Calu3 (cell line): ENCODE data around the gene SKIL. TPM values are rescaled to one million over a fixed set of nuclear protein-coding genes. Genes with fewer than 3 reads are reported as not detected.

Source experiments
- BruUV-seq: library from RNA; stranded (reverse); fragments of 400-500 nt; replicated peaks from 2 replicates; lab custom pipeline; 2021; lab: Mats Ljungman, UMichigan
- CTCF ChIA-PET: fragments of 300-600 bp; sonication (Branson Sonifier 250); formaldehyde crosslinking; loops from one replicate; lab custom pipeline; 2022; ENCODE audit warnings: antibody characterized with exemption; lab: Charles Lee
- DNase-seq: peaks from one replicate; pipeline ENCODE4 v3.0.0; 2022
- H3K27ac Mint-ChIP-seq: one replicate; pipeline ENCODE4 v1.8.0; 2022; ENCODE audit warnings: mixed read lengths; ENCODE audit not compliant: unreplicated experiment
- H3K27me3 Mint-ChIP-seq: one replicate; pipeline ENCODE4 v1.8.0; 2022; ENCODE audit warnings: mixed read lengths; ENCODE audit not compliant: unreplicated experiment
- H3K36me3 Mint-ChIP-seq: one replicate; pipeline ENCODE4 v1.8.0; 2022; ENCODE audit warnings: mild to moderate bottlenecking, moderate library complexity, mixed read lengths; ENCODE audit not compliant: insufficient read depth, unreplicated experiment
- H3K4me1 Mint-ChIP-seq: one replicate; pipeline ENCODE4 v1.8.0; 2022; ENCODE audit warnings: mild to moderate bottlenecking, low read depth, mixed read lengths; ENCODE audit not compliant: unreplicated experiment
- H3K4me3 Mint-ChIP-seq: one replicate; pipeline ENCODE4 v1.8.0; 2022; ENCODE audit warnings: mild to moderate bottlenecking, low read depth, moderate library complexity, mixed read lengths; ENCODE audit not compliant: unreplicated experiment
- H3K9me3 Mint-ChIP-seq: one replicate; pipeline ENCODE4 v1.8.0; 2022; ENCODE audit warnings: low read depth, mixed read lengths; ENCODE audit not compliant: unreplicated experiment
- intact Hi-C: fragments of 100-400 bp; cut with micrococcal nuclease; formaldehyde crosslinking; loops from one replicate; pipeline ENCODE4 v1.10.0; 2022; ENCODE audit not compliant: unreplicated experiment
- total RNA-seq: library from RNA; stranded (reverse); gene quantifications from 2 replicates; pipeline ENCODE4 v1.2.3, GENCODE V29; 2022
- TF ChIP-seq, protein P1 (sequence below): fragments of 200-600 bp; IDR thresholded peaks from one replicate; pipeline ENCODE4 v1.8.0; 2022; ENCODE audit warnings: antibody characterized with exemption; ENCODE audit not compliant: unreplicated experiment

SKIL gene
- total RNA-seq, 1 experiment from 2014 or later: 265 TPM

DNA sequence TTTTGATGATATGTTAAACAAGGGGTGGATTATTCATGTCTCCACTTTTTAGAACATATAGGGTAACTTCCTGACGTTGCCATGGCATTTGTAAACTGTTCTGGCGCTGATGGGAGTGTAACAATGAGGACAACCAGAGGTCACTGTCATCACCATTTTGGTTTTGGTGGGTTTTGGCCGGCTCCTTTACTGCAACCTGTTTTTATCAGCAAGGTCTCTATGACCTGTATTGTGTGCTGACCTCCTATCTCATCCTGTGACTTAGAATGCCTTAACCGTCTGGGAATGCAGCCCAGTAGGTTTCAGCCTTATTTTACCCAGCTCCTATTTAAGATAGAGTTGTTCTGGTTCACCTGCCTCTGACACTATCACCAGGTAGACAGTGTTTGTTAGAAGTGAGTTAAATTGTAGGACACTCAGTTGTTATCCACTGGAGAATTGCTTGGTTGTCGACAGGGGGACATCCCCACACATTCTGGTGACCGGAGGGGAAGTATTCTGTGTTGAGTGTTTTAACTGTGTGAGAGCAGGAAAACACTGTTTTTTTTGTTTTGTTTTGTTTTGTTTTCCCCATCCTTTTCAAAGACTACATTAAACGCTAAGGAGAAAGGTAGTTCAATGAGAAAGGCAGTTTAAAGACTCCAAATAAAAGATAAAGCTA is 36.9 kb upstream of the SKIL start:
- H3K27ac Mint-ChIP-seq: peak overlapping the region; percentile 89
- intact Hi-C loops: loop anchor here (2.0 kb wide), 1 partner anchor 38 kb away; no protein-coding TSS in a partner anchor
- no peaks in the 10 kb centered on the region for H3K9me3 Mint-ChIP-seq
- CTCF ChIA-PET: interaction anchor here (0.7 to 3.3 kb wide), 5 partner anchors 10 to 45 kb away, joined by 3 to 24 read pairs (median 3); partner anchors contain the start of gene SKIL
- H3K4me1 Mint-ChIP-seq: peaks cover 48% of the 10 kb centered on the region
- DNase-seq: peak; percentile 55
- BruUV-seq: TSS peak; percentile 98
- H3K4me3 Mint-ChIP-seq: peak overlapping the region; percentile 41
- H3K27me3 Mint-ChIP-seq: no peaks in the 10 kb centered on the region
- H3K36me3 Mint-ChIP-seq: peaks cover 13% of the 10 kb centered on the region
- TF ChIP-seq, protein P1, sequence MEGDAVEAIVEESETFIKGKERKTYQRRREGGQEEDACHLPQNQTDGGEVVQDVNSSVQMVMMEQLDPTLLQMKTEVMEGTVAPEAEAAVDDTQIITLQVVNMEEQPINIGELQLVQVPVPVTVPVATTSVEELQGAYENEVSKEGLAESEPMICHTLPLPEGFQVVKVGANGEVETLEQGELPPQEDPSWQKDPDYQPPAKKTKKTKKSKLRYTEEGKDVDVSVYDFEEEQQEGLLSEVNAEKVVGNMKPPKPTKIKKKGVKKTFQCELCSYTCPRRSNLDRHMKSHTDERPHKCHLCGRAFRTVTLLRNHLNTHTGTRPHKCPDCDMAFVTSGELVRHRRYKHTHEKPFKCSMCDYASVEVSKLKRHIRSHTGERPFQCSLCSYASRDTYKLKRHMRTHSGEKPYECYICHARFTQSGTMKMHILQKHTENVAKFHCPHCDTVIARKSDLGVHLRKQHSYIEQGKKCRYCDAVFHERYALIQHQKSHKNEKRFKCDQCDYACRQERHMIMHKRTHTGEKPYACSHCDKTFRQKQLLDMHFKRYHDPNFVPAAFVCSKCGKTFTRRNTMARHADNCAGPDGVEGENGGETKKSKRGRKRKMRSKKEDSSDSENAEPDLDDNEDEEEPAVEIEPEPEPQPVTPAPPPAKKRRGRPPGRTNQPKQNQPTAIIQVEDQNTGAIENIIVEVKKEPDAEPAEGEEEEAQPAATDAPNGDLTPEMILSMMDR: no peak

- CTCF ChIA-PET: interaction anchor here (0.8 to 3.3 kb wide), 3 partner anchors 12 to 37 kb away, joined by 3 to 24 read pairs (median 3); partner anchors contain the start of gene SKIL
- Mint-ChIP-seq H3K27ac (peak overlapping the region; percentile 89), H3K4me1 (peaks cover 48% of the 10 kb centered on the region), H3K27me3 (no peaks in the 10 kb centered on the region), H3K4me3 (peak overlapping the region; percentile 10), H3K9me3 (peaks cover under 1% of the 10 kb centered on the region), H3K36me3 (peaks cover 13% of the 10 kb centered on the region)
- DNase-seq: peak; percentile 61
- no TSS peak for BruUV-seq
- TF ChIP-seq, protein P1: no peak
- intact Hi-C loops: loop anchor here (2.0 kb wide), 1 partner anchor 37 kb away; no protein-coding TSS in a partner anchor
These were observed 36.0 kb upstream of the SKIL start for GRCh38 chr3:170321321-170322034.

- no peak for DNase-seq
- Mint-ChIP-seq H3K36me3 (peaks cover 13% of the 10 kb centered on the region), H3K9me3 (peaks cover 3% of the 10 kb centered on the region), H3K4me3 (peak overlapping the region; percentile 32), H3K4me1 (peaks cover 48% of the 10 kb centered on the region), H3K27me3 (no peaks in the 10 kb centered on the region), H3K27ac (peak overlapping the region; percentile 89)
- intact Hi-C loops: no loop called here
- BruUV-seq: no TSS peak
- TF ChIP-seq, protein P1: no peak
- CTCF ChIA-PET: interaction anchor here (0.6 to 3.3 kb wide), 2 partner anchors 34 to 754 kb away, joined by 4 to 24 read pairs; partner anchors contain the start of gene SKIL
These were observed 34.8 kb upstream of the SKIL start for GRCh38 chr3:170322566-170323269.

DNA sequence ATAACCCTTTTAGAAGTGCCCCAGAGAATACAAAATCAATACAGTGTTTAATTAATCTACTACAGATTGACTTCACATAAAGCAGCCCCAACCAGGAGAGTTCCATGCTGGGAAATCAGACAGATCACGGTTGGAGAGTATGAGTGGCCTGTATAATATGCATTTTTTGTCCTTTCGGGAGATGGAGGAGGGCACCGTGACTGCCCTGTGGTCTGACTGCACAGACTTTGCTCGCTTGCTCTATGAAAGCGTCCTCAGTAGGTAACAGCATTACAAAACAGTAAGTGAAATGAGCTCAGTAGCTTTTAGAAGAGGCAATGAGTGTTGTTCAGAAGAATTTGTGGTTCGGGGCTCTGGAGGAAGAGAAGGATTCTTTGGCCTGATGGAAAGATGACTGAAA is 34.2 kb upstream of the SKIL start:
- TF ChIP-seq, protein P1: no peak
- Mint-ChIP-seq H3K27me3 (no peaks in the 10 kb centered on the region), H3K4me1 (peaks cover 48% of the 10 kb centered on the region), H3K4me3 (peak overlapping the region; percentile 32), H3K36me3 (peaks cover 17% of the 10 kb centered on the region), H3K9me3 (peaks cover 3% of the 10 kb centered on the region), H3K27ac (peak overlapping the region; percentile 89)
- CTCF ChIA-PET: interaction anchor here (0.6 to 1.5 kb wide), 4 partner anchors 16 to 753 kb away, joined by 3 to 5 read pairs (median 4); no protein-coding TSS in a partner anchor
- intact Hi-C loops: no loop called here
- no peak for DNase-seq
- BruUV-seq: no TSS peak
